CD4-positive, alpha-beta T cell (primary cell): ENCODE measurements around the gene GPX5. TPM values are rescaled to one million over a fixed set of nuclear protein-coding genes. Genes with fewer than 3 reads are reported as not detected.
A peak's percentile ranks its signal among the peaks of the same experiment; 100 is the strongest.

Source experiments
- ATAC-seq: fragments of 200-7000 bp; cut with Tn5 transposase; one replicate; pipeline ENCODE4 v1.10.0; 2022; ENCODE audit warnings: mild to moderate bottlenecking; ENCODE audit not compliant: poor library complexity
- CTCF ChIA-PET: fragments of 350-600 bp; sonication (Branson Sonifier 250); formaldehyde crosslinking; loops from one replicate; lab custom pipeline; 2021; ENCODE audit warnings: antibody characterized with exemption, inconsistent platforms; lab: Charles Lee
- POLR2A ChIA-PET: fragments of 350-600 bp; sonication (Branson Sonifier 250); formaldehyde crosslinking; loops from one replicate; lab custom pipeline; 2021; ENCODE audit warnings: antibody characterized with exemption, inconsistent platforms; lab: Charles Lee
- DNase-seq, 14 experiments: peaks; one replicate each; pipeline ENCODE4 v3.0.0-alpha.2; 2013 to 2020; ENCODE audit warnings: mixed read lengths in 2 of 14
- H3K27ac ChIP-seq, 2 donors: one replicate each; pipeline versions ENCODE4 v1.5.1 to v1.7.0; 2013; ENCODE audit warnings: low read length in 2 of 2, low read depth in 1 of 2, mild to moderate bottlenecking in 1 of 2
- H3K27me3 ChIP-seq, 2 experiments: 1 replicate in 1 of 2; 2 replicates in 1 of 2; pipeline versions ENCODE4 v1.6.1 to v1.7.0; 2013; ENCODE audit warnings: low read length in 2 of 2, control low read depth in 1 of 2, mild to moderate bottlenecking in 1 of 2, moderate library complexity in 1 of 2; ENCODE audit not compliant: insufficient read depth in 2 of 2, control insufficient read depth in 1 of 2
- H3K36me3 ChIP-seq: one replicate; pipeline ENCODE4 v1.6.1; 2013; ENCODE audit warnings: low read length, control low read depth; ENCODE audit not compliant: insufficient read depth
- H3K4me1 ChIP-seq: one replicate; pipeline ENCODE4 v1.6.1; 2013; ENCODE audit warnings: low read length, control low read depth; ENCODE audit not compliant: insufficient read depth
- H3K4me3 ChIP-seq: one replicate; pipeline ENCODE4 v1.5.1; 2013; ENCODE audit warnings: mild to moderate bottlenecking, low read length, moderate library complexity
- H3K9me3 ChIP-seq, 2 experiments: 1 replicate in 1 of 2; 2 replicates in 1 of 2; pipeline versions ENCODE4 v1.6.1 to v1.7.0; 2013; ENCODE audit warnings: low read length in 2 of 2, mild to moderate bottlenecking in 2 of 2, control low read depth in 1 of 2, moderate library complexity in 1 of 2; ENCODE audit not compliant: control insufficient read depth in 1 of 2, insufficient read depth in 1 of 2
- H3K27ac Mint-ChIP-seq: one replicate; pipeline ENCODE4 v1.8.0; 2020; ENCODE audit warnings: mixed read lengths
- H3K27me3 Mint-ChIP-seq: one replicate; pipeline ENCODE4 v1.8.0; 2021; ENCODE audit warnings: mixed read lengths
- H3K36me3 Mint-ChIP-seq: one replicate; pipeline ENCODE4 v1.8.0; 2021; ENCODE audit warnings: low read depth, mixed read lengths
- H3K4me1 Mint-ChIP-seq: one replicate; pipeline ENCODE4 v1.8.0; 2021; ENCODE audit warnings: low read depth, mixed read lengths
- H3K4me3 Mint-ChIP-seq: one replicate; pipeline ENCODE4 v1.8.0; 2020; ENCODE audit warnings: mild to moderate bottlenecking, mixed read lengths
- H3K9me3 Mint-ChIP-seq: one replicate; pipeline ENCODE4 v1.8.0; 2020; ENCODE audit warnings: mixed read lengths
- intact Hi-C, 2 experiments: fragments of 100-400 bp; cut with DNase I in 1 of 2; cut with micrococcal nuclease in 1 of 2; formaldehyde crosslinking; loops; one replicate each; pipeline versions ENCODE4 v1.15.1 to v1.9.0; 2023 to 2025; cut with DNase I, micrococcal nuclease
- total RNA-seq, 174 experiments: library from RNA in 2 of 174; stranded (reverse) in 2 of 174; gene quantifications; one replicate each; pipeline ENCODE4 v1.2.3 and lab custom pipeline; 2021 to 2026
- TF ChIP-seq, protein P1 (sequence below): fragments of 200-600 bp; IDR thresholded peaks from one replicate; pipeline ENCODE4 v1.8.0; 2022; ENCODE audit warnings: antibody characterized with exemption, mild to moderate bottlenecking

Gene GPX5
- total RNA-seq, 2 experiments from 2014 or later: not detected

DNA sequence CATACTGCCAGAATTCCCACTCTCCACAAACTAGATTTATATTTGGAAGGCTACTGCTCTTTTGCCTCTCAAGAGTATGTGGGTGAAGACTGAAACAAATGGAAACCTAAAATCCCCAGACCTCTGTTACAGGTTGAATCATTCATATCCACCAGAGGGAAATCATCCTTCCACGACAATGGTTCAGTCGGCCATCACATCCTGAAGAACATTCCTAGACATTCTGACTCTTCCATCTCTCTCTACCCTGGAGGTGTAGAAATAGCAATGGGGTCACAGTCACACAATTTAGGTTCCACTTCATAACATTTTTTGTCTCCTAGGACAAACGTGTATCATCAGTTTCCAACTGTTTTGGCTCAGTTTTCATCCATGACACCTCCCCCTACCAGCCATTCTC is 8.6 kb downstream of the GPX5 start:
- Histone ChIP-seq H3K4me1 (no peaks in the 10 kb centered on the region), H3K27ac (no peak overlapping the region), H3K9me3 (no peaks in the 10 kb centered on the region), H3K36me3 (no peaks in the 10 kb centered on the region), H3K4me3 (no peak overlapping the region), H3K27me3 (peaks cover 4 to 20% of the 10 kb centered on the region in 2 experiments)
- Mint-ChIP-seq H3K27me3 (peaks cover 87% of the 10 kb centered on the region), H3K36me3 (peaks cover 8% of the 10 kb centered on the region), H3K27ac (no peak overlapping the region), H3K4me3 (no peak overlapping the region), H3K4me1 (peaks cover 22% of the 10 kb centered on the region), H3K9me3 (peaks cover 2% of the 10 kb centered on the region)
- no peak for ATAC-seq
- no peak for DNase-seq
- ChIA-PET POLR2A (no interaction called here), CTCF (no interaction called here)
- intact Hi-C loops: no loop called here
- TF ChIP-seq, protein P1, sequence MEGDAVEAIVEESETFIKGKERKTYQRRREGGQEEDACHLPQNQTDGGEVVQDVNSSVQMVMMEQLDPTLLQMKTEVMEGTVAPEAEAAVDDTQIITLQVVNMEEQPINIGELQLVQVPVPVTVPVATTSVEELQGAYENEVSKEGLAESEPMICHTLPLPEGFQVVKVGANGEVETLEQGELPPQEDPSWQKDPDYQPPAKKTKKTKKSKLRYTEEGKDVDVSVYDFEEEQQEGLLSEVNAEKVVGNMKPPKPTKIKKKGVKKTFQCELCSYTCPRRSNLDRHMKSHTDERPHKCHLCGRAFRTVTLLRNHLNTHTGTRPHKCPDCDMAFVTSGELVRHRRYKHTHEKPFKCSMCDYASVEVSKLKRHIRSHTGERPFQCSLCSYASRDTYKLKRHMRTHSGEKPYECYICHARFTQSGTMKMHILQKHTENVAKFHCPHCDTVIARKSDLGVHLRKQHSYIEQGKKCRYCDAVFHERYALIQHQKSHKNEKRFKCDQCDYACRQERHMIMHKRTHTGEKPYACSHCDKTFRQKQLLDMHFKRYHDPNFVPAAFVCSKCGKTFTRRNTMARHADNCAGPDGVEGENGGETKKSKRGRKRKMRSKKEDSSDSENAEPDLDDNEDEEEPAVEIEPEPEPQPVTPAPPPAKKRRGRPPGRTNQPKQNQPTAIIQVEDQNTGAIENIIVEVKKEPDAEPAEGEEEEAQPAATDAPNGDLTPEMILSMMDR: no peak

DNA sequence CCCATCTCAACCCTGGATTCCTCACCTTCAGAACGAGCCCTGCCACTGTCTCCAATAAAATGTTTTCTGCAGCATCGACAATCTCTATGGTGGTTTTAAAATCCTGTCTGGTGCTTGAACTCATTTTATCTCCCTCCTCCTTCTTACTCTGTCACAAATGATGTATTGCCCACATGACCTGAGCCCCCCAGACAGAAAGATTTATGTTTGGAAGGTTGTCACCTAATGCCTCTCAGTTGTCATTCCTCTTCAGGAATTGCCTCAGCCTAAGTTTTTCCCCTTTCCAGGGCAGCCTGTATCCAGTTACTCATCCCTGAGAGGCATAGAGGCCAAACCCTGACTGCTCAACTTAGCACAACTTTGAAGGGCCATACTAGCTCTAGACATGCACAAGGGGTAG is 9.2 kb downstream of the GPX5 start:
- peaks cover 4 to 20% of the 10 kb centered on the region in 2 experiments for H3K27me3 ChIP-seq
- intact Hi-C loops: loop anchor here (5.0 kb wide), 2 partner anchors 88 to 1968 kb away; no protein-coding TSS in a partner anchor
- peaks cover 8% of the 10 kb centered on the region for H3K36me3 Mint-ChIP-seq
- POLR2A ChIA-PET: no interaction called here
- H3K27ac Mint-ChIP-seq: no peak overlapping the region
- TF ChIP-seq, protein P1: no peak
- no peak for ATAC-seq
- H3K9me3 ChIP-seq: no peaks in the 10 kb centered on the region
- H3K4me3 ChIP-seq: no peak overlapping the region
- CTCF ChIA-PET: no interaction called here
- H3K27ac ChIP-seq: no peak overlapping the region
- H3K4me3 Mint-ChIP-seq: no peak overlapping the region
- no peaks in the 10 kb centered on the region for H3K4me1 ChIP-seq
- DNase-seq: no peak
- H3K27me3 Mint-ChIP-seq: peaks cover 87% of the 10 kb centered on the region
- peaks cover 2% of the 10 kb centered on the region for H3K9me3 Mint-ChIP-seq
- peaks cover 22% of the 10 kb centered on the region for H3K4me1 Mint-ChIP-seq
- H3K36me3 ChIP-seq: no peaks in the 10 kb centered on the region

DNA sequence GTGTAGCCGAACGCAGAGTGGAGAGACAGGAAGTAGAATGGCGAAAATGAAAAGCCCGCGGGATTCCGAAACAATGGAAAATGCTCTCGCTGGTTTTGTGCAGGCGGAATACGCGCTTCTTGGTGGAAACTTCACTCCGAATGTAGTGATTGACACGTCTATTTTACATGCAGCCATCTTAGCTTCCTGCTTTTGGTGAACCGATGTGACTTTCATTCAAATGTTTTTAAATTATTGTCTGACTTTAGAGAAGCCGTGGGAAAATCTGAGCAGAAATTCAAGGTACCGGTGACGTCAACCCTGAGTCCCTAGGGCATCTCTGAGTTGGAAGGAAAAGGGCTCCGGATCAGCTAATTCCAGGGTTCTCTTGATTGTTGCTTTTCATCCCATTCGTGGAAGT is 11.4 kb downstream of the GPX5 start:
- Mint-ChIP-seq H3K4me3 (peak overlapping the region; percentile 85), H3K27ac (peak overlapping the region; percentile 92), H3K4me1 (peaks cover 28% of the 10 kb centered on the region), H3K36me3 (peaks cover 8% of the 10 kb centered on the region), H3K27me3 (peaks cover 75% of the 10 kb centered on the region), H3K9me3 (peaks cover 11% of the 10 kb centered on the region)
- DNase-seq: peak in 4 of 14 experiments; percentile 14 to 43 (median 26)
- Histone ChIP-seq H3K27ac (no peak overlapping the region), H3K36me3 (no peaks in the 10 kb centered on the region), H3K4me3 (peak overlapping the region; percentile 15), H3K4me1 (no peaks in the 10 kb centered on the region), H3K27me3 (peaks cover 4 to 20% of the 10 kb centered on the region in 2 experiments), H3K9me3 (peaks cover 0 to 9% of the 10 kb centered on the region in 2 experiments)
- intact Hi-C loops: loop anchor here (5.0 kb wide), 2 partner anchors 90 to 1970 kb away; no protein-coding TSS in a partner anchor
- TF ChIP-seq, protein P1: no peak
- ChIA-PET CTCF (no interaction called here), POLR2A (interaction anchor here (0.8 to 1.1 kb wide), 3 partner anchors 11 to 87 kb away, joined by 3 read pairs; partner anchors contain the start of gene GPX5)
- ATAC-seq: peak; percentile 53
